ENCODE measurements around the gene JMJD1C. TPM values are rescaled to one million over a fixed set of nuclear protein-coding genes. Genes with fewer than 3 reads are reported as not detected.
A peak's percentile ranks its signal among the peaks of the same experiment; 100 is the strongest.

Gene JMJD1C
- total and polyA plus RNA-seq, 4 experiments from 2014 or later, result 22.8 to 115 (median 84.5) TPM

GRCh38 chr10:63375859-63376258 lies 89.9 kb downstream of the JMJD1C start:
- Histone ChIP-seq H3K9me3 (ENCODE audit: control insufficient read depth in 1 of 2, low read length in 2 of 2) (no peaks in the 10 kb centered on the region), H3K4me1 (ENCODE audit: insufficient read depth, low read length) (peaks cover 6% of the 10 kb centered on the region), H3K36me3 (ENCODE audit: insufficient read depth, low read length) (no peaks in the 10 kb centered on the region), H3K4me3 (ENCODE audit: low read length in 2 of 2) (no peak overlapping the region), H3K27me3 (ENCODE audit: insufficient read depth, low read length) (no peaks in the 10 kb centered on the region), H3K27ac (ENCODE audit: low read depth, low read length) (no peak overlapping the region)
- peaks cover 2 to 12% of the 10 kb centered on the region in 2 donors for H3K36me3 Mint-ChIP-seq
- peaks cover 12 to 23% (median 18%) of the 10 kb centered on the region in 4 donors for H3K4me1 Mint-ChIP-seq
- DNase-seq, result no peak
- no peaks in the 10 kb centered on the region for H3K27me3 Mint-ChIP-seq
- CTCF ChIA-PET (ENCODE audit: partially characterized antibody), result no interaction called here
- POLR2A ChIA-PET (ENCODE audit: partially characterized antibody), result no interaction called here
- no peaks in the 10 kb centered on the region for H3K9me3 Mint-ChIP-seq
- peak overlapping the region in 1 of 8 donors; percentile 11 for H3K4me3 Mint-ChIP-seq
- H3K27ac Mint-ChIP-seq, result peak overlapping the region in 1 of 7 donors; percentile 27
- intact Hi-C loops (cut with micrococcal nuclease), result no loop called here

GRCh38 chr10:63375458-63375857 lies 90.3 kb downstream of the JMJD1C start:
- Histone ChIP-seq H3K9me3 (ENCODE audit: control insufficient read depth in 1 of 2, low read length in 2 of 2) (no peaks in the 10 kb centered on the region), H3K27ac (ENCODE audit: low read depth, low read length) (no peak overlapping the region), H3K36me3 (ENCODE audit: insufficient read depth, low read length) (no peaks in the 10 kb centered on the region), H3K27me3 (ENCODE audit: insufficient read depth, low read length) (no peaks in the 10 kb centered on the region), H3K4me1 (ENCODE audit: insufficient read depth, low read length) (peaks cover 6% of the 10 kb centered on the region), H3K4me3 (ENCODE audit: low read length in 2 of 2) (no peak overlapping the region)
- Mint-ChIP-seq H3K4me3 (no peak overlapping the region), H3K27me3 (no peaks in the 10 kb centered on the region), H3K4me1 (peaks cover 12 to 23% (median 17%) of the 10 kb centered on the region in 4 donors), H3K36me3 (peaks cover 2 to 12% of the 10 kb centered on the region in 2 donors), H3K27ac (peak overlapping the region in 1 of 7 donors; percentile 27), H3K9me3 (no peaks in the 10 kb centered on the region)
- CTCF ChIA-PET (ENCODE audit: partially characterized antibody), result no interaction called here
- POLR2A ChIA-PET (ENCODE audit: partially characterized antibody), result no interaction called here
- no peak for DNase-seq
- intact Hi-C loops (cut with micrococcal nuclease), result no loop called here

- intact Hi-C loops (cut with micrococcal nuclease), result no loop called here
- Mint-ChIP-seq H3K4me3 (no peak overlapping the region), H3K27me3 (no peaks in the 10 kb centered on the region), H3K4me1 (peaks cover 14 to 23% (median 18%) of the 10 kb centered on the region in 4 donors), H3K27ac (no peak overlapping the region), H3K9me3 (no peaks in the 10 kb centered on the region), H3K36me3 (peaks cover 0 to 8% of the 10 kb centered on the region in 2 donors)
- H3K4me1 ChIP-seq (ENCODE audit: insufficient read depth, low read length), result peaks cover 6% of the 10 kb centered on the region
- H3K27ac ChIP-seq (ENCODE audit: low read depth, low read length), result no peak overlapping the region
- H3K27me3 ChIP-seq (ENCODE audit: insufficient read depth, low read length), result no peaks in the 10 kb centered on the region
- ChIA-PET CTCF (ENCODE audit: partially characterized antibody) (no interaction called here), POLR2A (ENCODE audit: partially characterized antibody) (no interaction called here)
- DNase-seq, result no peak
- H3K9me3 ChIP-seq (ENCODE audit: control insufficient read depth in 1 of 2, low read length in 2 of 2), result no peaks in the 10 kb centered on the region
- no peaks in the 10 kb centered on the region for H3K36me3 ChIP-seq (ENCODE audit: insufficient read depth, low read length)
- H3K4me3 ChIP-seq (ENCODE audit: low read length in 2 of 2), result no peak overlapping the region
Measured at GRCh38 chr10:63374991-63375390, 90.8 kb downstream of the JMJD1C start.

- Histone ChIP-seq H3K4me1 (ENCODE audit: insufficient read depth, low read length) (peaks cover 6% of the 10 kb centered on the region), H3K9me3 (ENCODE audit: control insufficient read depth in 1 of 2, low read length in 2 of 2) (no peaks in the 10 kb centered on the region), H3K36me3 (ENCODE audit: insufficient read depth, low read length) (no peaks in the 10 kb centered on the region), H3K4me3 (ENCODE audit: low read length in 2 of 2) (no peak overlapping the region), H3K27me3 (ENCODE audit: insufficient read depth, low read length) (no peaks in the 10 kb centered on the region), H3K27ac (ENCODE audit: low read depth, low read length) (no peak overlapping the region)
- no peak for DNase-seq
- no peaks in the 10 kb centered on the region for H3K9me3 Mint-ChIP-seq
- ChIA-PET POLR2A (ENCODE audit: partially characterized antibody) (no interaction called here), CTCF (ENCODE audit: partially characterized antibody) (no interaction called here)
- H3K4me3 Mint-ChIP-seq, result no peak overlapping the region
- intact Hi-C loops (cut with micrococcal nuclease), result no loop called here
- no peaks in the 10 kb centered on the region for H3K27me3 Mint-ChIP-seq
- peaks cover 14 to 23% (median 18%) of the 10 kb centered on the region in 4 donors for H3K4me1 Mint-ChIP-seq
- H3K36me3 Mint-ChIP-seq, result peaks cover 0 to 8% of the 10 kb centered on the region in 2 donors
- no peak overlapping the region for H3K27ac Mint-ChIP-seq
Measured at GRCh38 chr10:63373176-63373575, 92.6 kb downstream of the JMJD1C start.

- H3K36me3 Mint-ChIP-seq, result peaks cover 2 to 5% of the 10 kb centered on the region in 2 donors
- Histone ChIP-seq H3K9me3 (ENCODE audit: control insufficient read depth in 1 of 2, low read length in 2 of 2) (no peaks in the 10 kb centered on the region), H3K4me1 (ENCODE audit: insufficient read depth, low read length) (no peaks in the 10 kb centered on the region), H3K36me3 (ENCODE audit: insufficient read depth, low read length) (no peaks in the 10 kb centered on the region), H3K27me3 (ENCODE audit: insufficient read depth, low read length) (no peaks in the 10 kb centered on the region), H3K27ac (ENCODE audit: low read depth, low read length) (no peak overlapping the region), H3K4me3 (ENCODE audit: low read length in 2 of 2) (no peak overlapping the region)
- H3K4me3 Mint-ChIP-seq, result no peak overlapping the region
- POLR2A ChIA-PET (ENCODE audit: partially characterized antibody), result no interaction called here
- H3K27me3 Mint-ChIP-seq, result no peaks in the 10 kb centered on the region
- no peak overlapping the region for H3K27ac Mint-ChIP-seq
- CTCF ChIA-PET (ENCODE audit: partially characterized antibody), result no interaction called here
- H3K4me1 Mint-ChIP-seq, result peaks cover 5 to 10% (median 7%) of the 10 kb centered on the region in 4 donors
- DNase-seq, result no peak
- intact Hi-C loops (cut with micrococcal nuclease), result loop anchor here (1.0 kb wide), 1 partner anchor 50 kb away; no protein-coding TSS in a partner anchor
- H3K9me3 Mint-ChIP-seq, result no peaks in the 10 kb centered on the region
Measured at GRCh38 chr10:63369711-63370110, 96.1 kb downstream of the JMJD1C start.

- H3K27me3 ChIP-seq (ENCODE audit: insufficient read depth, low read length), result no peaks in the 10 kb centered on the region
- H3K36me3 Mint-ChIP-seq, result peaks cover 2 to 6% of the 10 kb centered on the region in 2 donors
- no peaks in the 10 kb centered on the region for H3K4me1 ChIP-seq (ENCODE audit: insufficient read depth, low read length)
- H3K9me3 ChIP-seq (ENCODE audit: control insufficient read depth in 1 of 2, low read length in 2 of 2), result no peaks in the 10 kb centered on the region
- CTCF ChIA-PET (ENCODE audit: partially characterized antibody), result no interaction called here
- no peaks in the 10 kb centered on the region for H3K27me3 Mint-ChIP-seq
- H3K27ac ChIP-seq (ENCODE audit: low read depth, low read length), result no peak overlapping the region
- no peak overlapping the region for H3K4me3 Mint-ChIP-seq
- no peak overlapping the region for H3K27ac Mint-ChIP-seq
- H3K9me3 Mint-ChIP-seq, result no peaks in the 10 kb centered on the region
- DNase-seq, result no peak
- POLR2A ChIA-PET (ENCODE audit: partially characterized antibody), result no interaction called here
- no peaks in the 10 kb centered on the region for H3K36me3 ChIP-seq (ENCODE audit: insufficient read depth, low read length)
- no peak overlapping the region for H3K4me3 ChIP-seq (ENCODE audit: low read length in 2 of 2)
- intact Hi-C loops (cut with micrococcal nuclease), result no loop called here
- H3K4me1 Mint-ChIP-seq, result peaks cover 3 to 8% (median 5%) of the 10 kb centered on the region in 4 donors
Measured at GRCh38 chr10:63368365-63368764, 97.4 kb downstream of the JMJD1C start.

GRCh38 chr10:63366933-63367332 lies 98.8 kb downstream of the JMJD1C start:
- POLR2A ChIA-PET (ENCODE audit: partially characterized antibody), result no interaction called here
- no peaks in the 10 kb centered on the region for H3K27me3 ChIP-seq (ENCODE audit: insufficient read depth, low read length)
- H3K4me1 ChIP-seq (ENCODE audit: insufficient read depth, low read length), result no peaks in the 10 kb centered on the region
- H3K4me3 ChIP-seq (ENCODE audit: low read length in 2 of 2), result no peak overlapping the region
- no peak for DNase-seq
- intact Hi-C loops (cut with micrococcal nuclease), result no loop called here
- Mint-ChIP-seq H3K9me3 (no peaks in the 10 kb centered on the region), H3K4me1 (peaks cover 0 to 6% (median under 1%) of the 10 kb centered on the region in 4 donors), H3K27me3 (no peaks in the 10 kb centered on the region), H3K36me3 (peaks cover 2 to 6% of the 10 kb centered on the region in 2 donors), H3K27ac (no peak overlapping the region), H3K4me3 (no peak overlapping the region)
- H3K27ac ChIP-seq (ENCODE audit: low read depth, low read length), result no peak overlapping the region
- H3K9me3 ChIP-seq (ENCODE audit: control insufficient read depth in 1 of 2, low read length in 2 of 2), result no peaks in the 10 kb centered on the region
- H3K36me3 ChIP-seq (ENCODE audit: insufficient read depth, low read length), result no peaks in the 10 kb centered on the region
- CTCF ChIA-PET (ENCODE audit: partially characterized antibody), result no interaction called here

Measured in CD4-positive, alpha-beta memory T cell (primary cell).